NCI-H82 treated with DMSO at 0.1 percent for 48 hours (cell line): ENCODE results near the gene MLH1.

Experiments
- DNase-seq: peaks from one replicate; lab custom pipeline; 2025; ENCODE audit not compliant: unreplicated experiment; lab: John Stamatoyannopoulos, UW

The MLH1 gene

GRCh38 chr3:36973139-36973538 lies 20.2 kb upstream of the MLH1 start:
- DNase-seq = no peak

DNA sequence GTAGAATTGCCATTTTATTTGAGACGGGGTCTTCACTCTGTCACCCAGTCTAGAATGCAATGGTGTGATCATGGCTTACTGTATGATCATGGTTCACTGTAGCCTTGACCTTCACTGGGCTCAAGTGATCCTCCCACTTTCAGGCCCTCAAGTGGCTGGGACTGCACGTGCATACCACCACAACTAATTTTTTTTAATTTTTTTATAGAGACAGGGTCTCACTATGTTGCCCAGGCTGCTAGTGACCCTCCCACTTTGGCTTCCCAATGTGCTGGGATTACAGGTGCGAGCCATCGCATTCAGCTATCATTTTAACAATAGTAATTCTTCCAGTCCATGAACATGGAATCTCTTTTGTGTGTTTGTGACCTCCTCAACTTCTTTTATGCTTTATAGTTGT lies 12.3 kb upstream of the MLH1 start:
- DNase-seq = no peak

- no peak for DNase-seq
These were observed 5.0 kb upstream of the MLH1 start for GRCh38 chr3:36988356-36988755.

DNA sequence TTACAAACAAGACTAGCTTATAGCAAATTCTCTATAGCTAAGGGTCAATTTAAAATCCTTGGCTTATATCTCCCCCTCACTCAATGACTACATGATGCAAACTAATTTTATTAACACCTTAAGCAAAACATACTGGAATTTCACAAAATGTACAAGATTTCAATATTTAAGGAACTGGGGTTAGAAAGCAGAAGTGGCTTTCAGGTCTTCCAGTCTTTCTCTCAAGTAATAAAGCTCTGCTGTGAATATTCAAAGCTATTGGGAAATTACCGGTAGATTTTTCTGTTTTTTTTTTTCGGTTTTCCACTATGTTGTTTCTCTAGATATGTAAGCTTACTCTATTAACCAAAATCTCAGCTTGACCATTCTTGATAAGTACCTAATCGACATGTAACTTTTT lies 4.3 kb upstream of the MLH1 start:
- no peak for DNase-seq

- no peak for DNase-seq
These were observed 3.8 kb upstream of the MLH1 start for GRCh38 chr3:36989568-36989967.

DNA sequence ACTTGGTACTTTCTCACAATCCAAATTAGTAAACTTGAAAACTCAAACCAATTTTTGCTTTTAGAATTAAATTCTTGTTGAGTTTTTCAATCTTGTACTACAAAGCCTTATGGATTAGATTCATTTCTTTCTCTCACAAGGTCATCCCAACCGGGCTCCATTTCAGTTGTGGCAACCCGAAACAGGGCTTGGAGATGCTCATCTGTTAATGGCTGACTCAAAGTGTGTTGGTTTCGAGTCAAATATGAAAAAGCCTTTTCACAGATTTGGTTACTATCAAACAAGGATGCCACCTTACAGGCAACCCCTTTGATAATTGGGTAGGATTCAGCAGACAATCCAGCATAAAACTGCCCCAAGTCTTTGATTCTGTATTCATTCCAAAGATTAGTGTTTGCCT lies 2.2 kb upstream of the MLH1 start:
- DNase-seq = no peak

GRCh38 chr3:36991923-36992805 lies 1.2 kb upstream of the MLH1 start:
- DNase-seq = no peak

GRCh38 chr3:36992806-36993325 lies 452 bp upstream of the MLH1 start, which contains the start of gene EPM2AIP1:
TSS of gene EPM2AIP1 (minus strand) at chr3:36993131. CDS start at chr3:36993077, 54 bp downstream.
- no peak for DNase-seq

DNA sequence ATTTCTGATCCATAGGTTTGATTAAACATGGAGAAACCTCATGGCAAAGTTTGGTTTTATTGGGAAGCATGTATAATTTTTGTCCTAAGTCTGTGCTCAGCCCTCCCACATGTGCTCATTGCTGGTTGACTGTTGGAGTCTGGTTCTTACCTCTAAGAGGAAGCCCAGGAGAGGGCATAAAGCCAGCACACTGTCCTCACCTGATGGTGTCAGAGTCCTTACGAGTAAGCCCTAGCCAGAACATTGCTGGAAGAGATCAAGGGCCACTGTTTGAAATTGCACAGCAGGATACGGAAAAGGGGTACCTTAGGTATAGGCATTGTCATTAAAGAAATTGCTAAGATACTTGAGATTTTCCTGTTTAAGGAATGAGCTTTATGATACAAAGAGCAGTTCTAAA lies 21.3 kb downstream of the MLH1 start:
- DNase-seq = no peak

- DNase-seq = no peak
These were observed 22.3 kb downstream of the MLH1 start for GRCh38 chr3:37015642-37016041.

GRCh38 chr3:37016903-37017302 lies 23.6 kb downstream of the MLH1 start:
- no peak for DNase-seq

GRCh38 chr3:37017683-37018082 lies 24.4 kb downstream of the MLH1 start:
- no peak for DNase-seq

DNA sequence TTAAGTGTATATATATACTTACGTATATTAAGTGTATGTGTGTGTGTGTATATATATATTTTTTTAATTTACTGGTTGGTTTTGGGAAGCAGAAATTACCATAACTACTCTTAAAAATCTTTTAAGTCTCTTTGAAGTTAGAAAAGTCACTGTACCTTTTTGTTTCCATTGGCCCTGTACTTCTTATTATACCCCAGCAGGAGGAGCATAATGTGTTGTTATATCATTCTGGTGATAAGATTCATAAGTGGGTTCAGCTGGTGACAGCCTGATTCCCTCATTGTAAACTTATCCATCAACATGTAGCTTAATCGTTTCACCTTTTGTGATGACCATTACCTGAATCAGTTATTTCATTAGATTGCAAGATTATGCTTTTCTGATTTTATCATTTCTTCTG lies 30.8 kb downstream of the MLH1 start:
- no peak for DNase-seq

- no peak for DNase-seq
These were observed 31.6 kb downstream of the MLH1 start for GRCh38 chr3:37024820-37025405.

DNA sequence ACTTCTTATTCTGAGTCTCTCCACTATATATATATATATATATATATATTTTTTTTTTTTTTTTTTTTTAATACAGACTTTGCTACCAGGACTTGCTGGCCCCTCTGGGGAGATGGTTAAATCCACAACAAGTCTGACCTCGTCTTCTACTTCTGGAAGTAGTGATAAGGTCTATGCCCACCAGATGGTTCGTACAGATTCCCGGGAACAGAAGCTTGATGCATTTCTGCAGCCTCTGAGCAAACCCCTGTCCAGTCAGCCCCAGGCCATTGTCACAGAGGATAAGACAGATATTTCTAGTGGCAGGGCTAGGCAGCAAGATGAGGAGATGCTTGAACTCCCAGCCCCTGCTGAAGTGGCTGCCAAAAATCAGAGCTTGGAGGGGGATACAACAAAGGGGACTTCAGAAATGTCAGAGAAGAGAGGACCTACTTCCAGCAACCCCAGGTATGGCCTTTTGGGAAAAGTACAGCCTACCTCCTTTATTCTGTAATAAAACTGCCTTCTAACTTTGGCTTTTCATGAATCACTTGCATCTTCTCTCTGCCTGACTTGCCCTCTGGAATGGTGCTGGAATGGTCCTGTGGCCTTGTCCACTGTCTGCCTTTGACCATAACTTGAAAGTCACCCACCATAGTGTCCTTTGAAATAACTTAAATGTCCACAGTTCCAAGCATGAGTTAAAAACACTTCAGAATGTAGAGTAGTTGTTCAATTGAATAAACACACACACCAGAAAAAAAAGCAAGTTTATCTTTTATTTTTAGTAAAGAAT lies 32.4 kb downstream of the MLH1 start:
- DNase-seq = no peak

GRCh38 chr3:37026851-37027250 lies 33.5 kb downstream of the MLH1 start:
- no peak for DNase-seq

- no peak for DNase-seq
These were observed 35.0 kb downstream of the MLH1 start for GRCh38 chr3:37028329-37028728.

- no peak for DNase-seq
These were observed 35.8 kb downstream of the MLH1 start for GRCh38 chr3:37029111-37029510.

DNA sequence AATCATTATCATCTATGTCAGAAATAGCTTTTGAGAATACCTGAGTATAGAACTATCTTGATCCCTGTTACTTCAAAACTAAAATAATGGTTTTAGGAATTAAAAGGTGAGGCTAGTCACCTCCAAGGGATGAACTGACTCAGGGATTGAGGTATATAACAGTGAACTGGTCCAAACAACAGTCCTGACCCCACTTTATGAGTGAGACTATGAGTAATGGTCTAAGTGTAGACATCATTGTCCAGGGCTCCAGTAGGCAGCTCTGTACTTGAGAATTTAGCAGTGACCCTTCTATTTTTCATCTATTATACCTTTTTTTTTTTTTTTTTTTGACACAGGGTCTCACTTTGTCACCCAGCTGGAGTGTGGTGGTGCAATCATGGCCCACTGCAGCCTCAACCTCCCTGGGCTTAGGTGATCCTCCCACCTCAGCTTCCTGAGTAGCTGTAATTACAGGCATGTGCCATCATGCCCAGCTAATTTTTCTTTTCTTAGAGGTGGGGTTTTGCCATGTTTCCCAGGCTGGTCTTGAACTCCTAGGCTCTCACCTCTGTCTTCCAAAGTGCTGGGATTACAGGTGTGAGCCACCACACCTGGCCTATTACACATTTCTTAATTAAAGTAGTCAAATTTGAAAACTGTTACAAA lies 36.3 kb downstream of the MLH1 start:
- DNase-seq = no peak

- DNase-seq = no peak
These were observed 37.3 kb downstream of the MLH1 start for GRCh38 chr3:37030588-37030987.

DNA sequence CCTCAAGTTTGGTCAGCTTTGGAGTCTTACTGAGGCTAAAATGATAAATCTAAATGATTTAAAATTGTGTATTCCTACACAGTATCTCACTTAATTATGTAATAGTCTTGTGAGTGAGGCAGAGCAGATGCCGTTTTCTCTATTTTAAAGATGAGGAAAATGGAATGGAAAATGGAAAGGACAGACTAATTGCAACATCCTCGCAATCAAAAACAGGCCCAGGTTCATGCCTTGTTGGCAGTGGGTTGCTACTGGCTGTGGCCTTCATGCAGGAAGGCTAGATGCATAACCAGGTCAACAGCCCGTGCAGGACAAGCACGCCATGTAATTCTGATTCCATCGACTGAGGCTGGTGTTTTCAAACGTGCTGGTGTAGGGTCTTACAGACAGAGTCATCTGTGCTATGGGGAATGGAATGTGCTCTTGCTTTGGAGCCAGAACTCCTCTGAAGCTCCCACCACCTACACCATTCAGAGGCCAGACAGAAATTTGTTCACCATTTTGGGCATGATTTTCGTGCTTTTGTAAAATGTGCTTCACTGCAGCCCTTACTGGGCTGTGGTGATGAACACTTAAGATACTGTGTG lies 37.9 kb downstream of the MLH1 start:
- no peak for DNase-seq
